ENCODE measurements around the gene PPP4R3B.

PPP4R3B gene

GRCh38 chr2:55617175-55618024, at the start of gene PPP4R3B:
PPP4R3B (minus strand) TSS chr2:55617622; CDS start chr2:55617285, 337 bp downstream.
- peak; percentile 98 to 99 for DNase-seq (ENCODE audit: low read depth in 2 of 2)

GRCh38 chr2:55653255-55653654, 35.8 kb upstream of the PPP4R3B start:
- no peak for DNase-seq (ENCODE audit: low read depth in 2 of 2)

GRCh38 chr2:55649211-55649610, 31.8 kb upstream of the PPP4R3B start:
- DNase-seq (ENCODE audit: low read depth in 2 of 2): no peak

- no peak for DNase-seq (ENCODE audit: low read depth in 2 of 2)
Observed at GRCh38 chr2:55636831-55637230, 19.4 kb upstream of the PPP4R3B start.

GRCh38 chr2:55628931-55629330, 11.5 kb upstream of the PPP4R3B start:
- DNase-seq (ENCODE audit: low read depth in 2 of 2): no peak

- DNase-seq (ENCODE audit: low read depth in 2 of 2): no peak
Observed at GRCh38 chr2:55627915-55628314, 10.5 kb upstream of the PPP4R3B start.

GRCh38 chr2:55621802-55622201, 4.4 kb upstream of the PPP4R3B start:
- DNase-seq (ENCODE audit: low read depth in 2 of 2): no peak

GRCh38 chr2:55620123-55620779, 2.8 kb upstream of the PPP4R3B start:
- no peak for DNase-seq (ENCODE audit: low read depth in 2 of 2)

- DNase-seq (ENCODE audit: low read depth in 2 of 2): no peak
Observed at GRCh38 chr2:55618275-55619055, 1.0 kb upstream of the PPP4R3B start.

- DNase-seq (ENCODE audit: low read depth in 2 of 2): no peak
Observed at GRCh38 chr2:55618025-55618274, 528 bp upstream of the PPP4R3B start.

- DNase-seq (ENCODE audit: low read depth in 2 of 2): peak in 1 of 2 experiments; percentile 8
Observed at GRCh38 chr2:55616551-55617174, 759 bp downstream of the PPP4R3B start.

GRCh38 chr2:55611997-55612396, 5.4 kb downstream of the PPP4R3B start:
- no peak for DNase-seq (ENCODE audit: low read depth in 2 of 2)

GRCh38 chr2:55610954-55611743, 6.3 kb downstream of the PPP4R3B start:
- no peak for DNase-seq (ENCODE audit: low read depth in 2 of 2)

- DNase-seq (ENCODE audit: low read depth in 2 of 2): no peak
Observed at GRCh38 chr2:55609938-55610578, 7.4 kb downstream of the PPP4R3B start.

- no peak for DNase-seq (ENCODE audit: low read depth in 2 of 2)
Observed at GRCh38 chr2:55609193-55609794, 8.1 kb downstream of the PPP4R3B start.

GRCh38 chr2:55607717-55608116, 9.7 kb downstream of the PPP4R3B start:
- no peak for DNase-seq (ENCODE audit: low read depth in 2 of 2)

- DNase-seq (ENCODE audit: low read depth in 2 of 2): no peak
Observed at GRCh38 chr2:55604027-55604565, 13.3 kb downstream of the PPP4R3B start.

GRCh38 chr2:55601849-55602248, 15.6 kb downstream of the PPP4R3B start:
- DNase-seq (ENCODE audit: low read depth in 2 of 2): no peak

- DNase-seq (ENCODE audit: low read depth in 2 of 2): no peak
Observed at GRCh38 chr2:55598056-55598795, 19.2 kb downstream of the PPP4R3B start.

Measured in fibroblast of skin of left biceps (primary cell).